GM12878 (cell line): ENCODE measurements around the gene RHCG. TPM values are rescaled to one million over a fixed set of nuclear protein-coding genes. Genes with fewer than 3 reads are reported as not detected.
A peak's percentile ranks its signal among the peaks of the same experiment; 100 is the strongest.

ENCODE experiments used
- ATAC-seq: fragments of 200-7000 bp; cut with Tn5 transposase; 3 replicates; pipeline ENCODE4 v1.9.1; 2020; ENCODE audit warnings: mild to moderate bottlenecking, moderate library complexity
- BruUV-seq: library from RNA; stranded (reverse); fragments of 400-500 nt; replicated peaks from 2 replicates; lab custom pipeline; 2021; lab: Mats Ljungman, UMichigan
- CTCF ChIA-PET: fragments of 300-600 bp; sonication (Branson Sonifier 250); formaldehyde crosslinking; extraction: SDS; loops from one replicate; lab custom pipeline; 2021; ENCODE audit warnings: inconsistent platforms; lab: Yijun Ruan, JAX
- POLR2A ChIA-PET: fragments of 350-600 bp; formaldehyde crosslinking; extraction: SDS; loops from one replicate; lab custom pipeline; 2021; ENCODE audit warnings: inconsistent platforms; lab: Charles Lee
- RAD21 ChIA-PET: fragments of 300-600 bp; sonication (Branson Sonifier 250); formaldehyde crosslinking; loops from one replicate; lab custom pipeline; 2023; ENCODE audit warnings: antibody characterized with exemption; ENCODE audit not compliant: unreplicated experiment; lab: Charles Lee
- SMC1A ChIA-PET: fragments of 300-600 bp; sonication (Branson Sonifier 250); formaldehyde crosslinking; loops from one replicate; lab custom pipeline; 2023; ENCODE audit not compliant: unreplicated experiment, uncharacterized antibody; lab: Charles Lee
- DNase-seq: peaks from one replicate; pipeline ENCODE4 v3.0.0-alpha.2; 2011; ENCODE audit warnings: low read depth, low spot score
- FAIRE-seq: peaks from 3 replicates; lab custom pipeline; 2011; peaks lifted over from hg19 to GRCh38; lab: Jason Lieb, UNC
- H2AFZ ChIP-seq: 2 replicates; pipeline ENCODE4 v1.6.0; 2011; ENCODE audit warnings: low read depth, low read length, control low read depth; ENCODE audit not compliant: control insufficient read depth
- H3K27ac ChIP-seq: 2 replicates; pipeline ENCODE4 v1.5.1; 2011; ENCODE audit warnings: control low read depth; ENCODE audit not compliant: control insufficient read depth, insufficient read depth
- H3K27me3 ChIP-seq, 2 experiments: replicated peaks in 1 of 2; 2 replicates each; pipeline versions ENCODE4 v1.6.0 to v1.6.1; 2011; ENCODE audit warnings: low read length in 1 of 2; ENCODE audit not compliant: control insufficient read depth in 2 of 2, insufficient read depth in 2 of 2
- H3K36me3 ChIP-seq, 2 experiments: 2 replicates each; pipeline ENCODE4 v1.5.1; 2011; ENCODE audit warnings: low read length in 1 of 2; ENCODE audit not compliant: control insufficient read depth in 2 of 2, insufficient read depth in 2 of 2
- H3K4me1 ChIP-seq: 2 replicates; pipeline ENCODE4 v1.6.1; 2011; ENCODE audit warnings: mild to moderate bottlenecking, low read length, moderate library complexity, mixed read lengths; ENCODE audit not compliant: control insufficient read depth, insufficient read depth
- H3K4me2 ChIP-seq: 2 replicates; pipeline ENCODE4 v1.6.0; 2011; ENCODE audit warnings: control low read depth; ENCODE audit not compliant: control insufficient read depth, insufficient read depth
- H3K4me3 ChIP-seq: fragments of 200-600 bp; sonication (generic); 2 replicates; pipeline ENCODE4 v1.5.1; 2016
- H3K79me2 ChIP-seq: 2 replicates; pipeline ENCODE4 v1.6.0; 2011; ENCODE audit warnings: low read length; ENCODE audit not compliant: control insufficient read depth, insufficient read depth
- H3K9ac ChIP-seq: 2 replicates; pipeline ENCODE4 v1.8.0; 2011; ENCODE audit warnings: low read length, control low read depth, mixed read lengths; ENCODE audit not compliant: control insufficient read depth, insufficient read depth
- H3K9me3 ChIP-seq: replicated peaks from 3 replicates; pipeline ENCODE4 v1.5.1; 2011; ENCODE audit warnings: mild to moderate bottlenecking, low read length; ENCODE audit not compliant: control insufficient read depth, insufficient read depth
- H4K20me1 ChIP-seq: 2 replicates; pipeline ENCODE4 v1.6.0; 2011; ENCODE audit not compliant: control insufficient read depth, insufficient read depth
- BHLHE40 ChIP-seq, 2 experiments: fragments of 450-650 bp in 1 of 2; IDR thresholded peaks; 2 replicates each; pipeline ENCODE4 v1.6.1; 2011 to 2017; ENCODE audit warnings: low read depth in 2 of 2, borderline replicate concordance in 1 of 2, improper control_type of control experiment in 1 of 2, low read length in 1 of 2, mild to moderate bottlenecking in 1 of 2
- CBX5 ChIP-seq: sonication (generic); IDR thresholded peaks from 2 replicates; pipeline ENCODE4 v1.6.1; 2016; ENCODE audit warnings: low read depth, moderate library complexity, mild to moderate bottlenecking, inconsistent platforms
- EP300 ChIP-seq, 2 experiments: fragments of 150-350 bp in 1 of 2; IDR thresholded peaks; 2 replicates each; pipeline ENCODE4 v1.6.1; 2011 to 2012; ENCODE audit warnings: low read depth in 2 of 2, low read length in 2 of 2, borderline replicate concordance in 1 of 2, improper control_type of control experiment in 1 of 2, inconsistent platforms in 1 of 2; ENCODE audit not compliant: control insufficient read depth in 1 of 2
- ZNF622 ChIP-seq: fragments of 450-650 bp; IDR thresholded peaks from 2 replicates; pipeline ENCODE4 v1.6.1; 2017; ENCODE audit warnings: mild to moderate bottlenecking, inconsistent platforms
- WGBS: methylation state at CpG from one replicate; pipeline ENCODE4 v1.1.6; 2016; ENCODE audit warnings: low lambda C conversion rate; ENCODE audit not compliant: insufficient replicate concordance, insufficient coverage; ENCODE audit errors: missing lambda C conversion rate; 5-methylcytosine and 5-hydroxymethylcytosine counted together
- in situ Hi-C: fragments of 300-500 bp; cut with MboI; formaldehyde crosslinking; loops from 9 replicates; pipeline ENCODE4 v1.14.3; 2018; ENCODE audit warnings: mixed read lengths
- intact Hi-C: fragments of 100-400 bp; cut with micrococcal nuclease; formaldehyde crosslinking; loops from one replicate; pipeline ENCODE4 v1.14.2; 2022; ENCODE audit not compliant: unreplicated experiment
- polyA plus RNA-seq, 11 experiments: library from polyadenylated mRNA; depleted of rRNA in 4 of 11; unstranded in 6 of 11; stranded (reverse) in 5 of 11; fragments of >200 nt; fragmentation: Nextera tagmentation in 4 of 11; fragmentation: Illumina TruSeq in 1 of 11; extraction: Ambion mirVana in 4 of 11; extraction: Trizol in 1 of 11; gene quantifications; 1 replicate in 1 of 11; 2 replicates in 10 of 11; pipeline versions ENCODE4 v1.2.1 to v1.2.3, GENCODE V29; 2011 to 2016; ENCODE audit warnings: inconsistent platforms in 2 of 11, missing spikeins in 2 of 11, low read depth in 1 of 11
- total RNA-seq, 4 experiments: library from RNA; depleted of rRNA in 3 of 4; stranded (reverse); fragments of >200 nt in 3 of 4; fragmentation: Illumina TruSeq in 1 of 4; extraction: Trizol in 1 of 4; gene quantifications; 2 replicates each; pipeline versions ENCODE4 v1.2.1 to v1.2.3, GENCODE V29; 2013 to 2021
- TF ChIP-seq, protein P1 (sequence below): fragments of 450-650 bp; IDR thresholded peaks from 2 replicates; pipeline ENCODE4 v1.6.1; 2016; ENCODE audit warnings: mild to moderate bottlenecking
- TF ChIP-seq, protein P2 (sequence below): IDR thresholded peaks from 2 replicates; pipeline ENCODE4 v1.6.1; 2011; ENCODE audit warnings: mild to moderate bottlenecking, low read depth, low read length, moderate library complexity; ENCODE audit not compliant: insufficient replicate concordance

The RHCG gene
- total and polyA plus RNA-seq, 10 of the 15 experiments (the other 5 are each of a cell fraction or from before 2014, with no cell fraction given): 0.05 to 0.11 TPM; not detected in 8

DNA sequence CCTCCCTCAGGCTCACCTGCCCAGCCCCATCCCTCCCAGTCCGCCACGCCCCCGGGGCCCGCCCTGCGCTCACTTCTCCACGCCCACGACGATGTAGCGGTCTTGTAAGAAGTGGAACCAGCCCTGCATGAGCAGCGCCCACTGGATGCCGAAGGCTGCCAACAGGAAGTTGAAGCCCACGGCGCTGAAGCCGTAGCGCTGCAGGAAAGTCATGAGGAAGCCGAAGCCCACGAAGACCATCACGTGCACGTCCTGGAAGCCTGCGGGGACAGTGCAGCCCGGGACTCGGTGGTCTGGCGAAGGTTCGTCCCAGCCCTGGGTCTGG is 9.7 kb downstream of the RHCG start:
- no TSS peak for BruUV-seq
- no peaks in the 10 kb centered on the region for H3K79me2 ChIP-seq
- H3K4me3 ChIP-seq: no peak overlapping the region
- H3K9ac ChIP-seq: no peak overlapping the region
- no peaks in the 10 kb centered on the region for H3K36me3 ChIP-seq
- peak; percentile 79 for ATAC-seq
- ChIA-PET RAD21 (no interaction called here), POLR2A (no interaction called here), CTCF (no interaction called here), SMC1A (no interaction called here)
- H3K4me2 ChIP-seq: no peak overlapping the region
- H4K20me1 ChIP-seq: no peaks in the 10 kb centered on the region
- H3K9me3 ChIP-seq: no peaks in the 10 kb centered on the region
- 5% methylated on average over 24 of the region's 24 CpGs for WGBS
- H3K27me3 ChIP-seq: no peaks in the 10 kb centered on the region; a peak in 2 of 4 replicates
- intact Hi-C loops (no loop called here), in situ Hi-C loops (no loop called here)
- H3K27ac ChIP-seq: no peak overlapping the region
- FAIRE-seq: no peak
- TF ChIP-seq ZNF622: no peak
- no peak for TF ChIP-seq CBX5
- TF ChIP-seq BHLHE40 (IDR thresholded peaks at IDR 0.05; ENCODE audit: borderline replicate concordance in 1 of 2, low read depth in 2 of 2, low read length in 1 of 2): peak in 1 of 2 experiments; percentile 42; a peak in 2 of 4 replicates
- TF ChIP-seq EP300 (IDR thresholded peaks at IDR 0.05; ENCODE audit: borderline replicate concordance in 1 of 2, control insufficient read depth in 1 of 2, low read depth in 2 of 2, low read length in 2 of 2): no peak
- TF ChIP-seq, protein P1, sequence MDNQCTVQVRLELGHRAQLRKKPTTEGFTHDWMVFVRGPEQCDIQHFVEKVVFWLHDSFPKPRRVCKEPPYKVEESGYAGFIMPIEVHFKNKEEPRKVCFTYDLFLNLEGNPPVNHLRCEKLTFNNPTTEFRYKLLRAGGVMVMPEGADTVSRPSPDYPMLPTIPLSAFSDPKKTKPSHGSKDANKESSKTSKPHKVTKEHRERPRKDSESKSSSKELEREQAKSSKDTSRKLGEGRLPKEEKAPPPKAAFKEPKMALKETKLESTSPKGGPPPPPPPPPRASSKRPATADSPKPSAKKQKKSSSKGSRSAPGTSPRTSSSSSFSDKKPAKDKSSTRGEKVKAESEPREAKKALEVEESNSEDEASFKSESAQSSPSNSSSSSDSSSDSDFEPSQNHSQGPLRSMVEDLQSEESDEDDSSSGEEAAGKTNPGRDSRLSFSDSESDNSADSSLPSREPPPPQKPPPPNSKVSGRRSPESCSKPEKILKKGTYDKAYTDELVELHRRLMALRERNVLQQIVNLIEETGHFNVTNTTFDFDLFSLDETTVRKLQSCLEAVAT: no peak
- TF ChIP-seq, protein P2, sequence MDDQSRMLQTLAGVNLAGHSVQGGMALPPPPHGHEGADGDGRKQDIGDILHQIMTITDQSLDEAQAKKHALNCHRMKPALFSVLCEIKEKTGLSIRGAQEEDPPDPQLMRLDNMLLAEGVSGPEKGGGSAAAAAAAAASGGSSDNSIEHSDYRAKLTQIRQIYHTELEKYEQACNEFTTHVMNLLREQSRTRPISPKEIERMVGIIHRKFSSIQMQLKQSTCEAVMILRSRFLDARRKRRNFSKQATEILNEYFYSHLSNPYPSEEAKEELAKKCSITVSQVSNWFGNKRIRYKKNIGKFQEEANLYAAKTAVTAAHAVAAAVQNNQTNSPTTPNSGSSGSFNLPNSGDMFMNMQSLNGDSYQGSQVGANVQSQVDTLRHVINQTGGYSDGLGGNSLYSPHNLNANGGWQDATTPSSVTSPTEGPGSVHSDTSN: no peak
- H2AFZ ChIP-seq: no peak overlapping the region
- no peaks in the 10 kb centered on the region for H3K4me1 ChIP-seq
- DNase-seq: no peak
